ENCODE data around the gene RNU11. TPM values are rescaled to one million over a fixed set of nuclear protein-coding genes. Genes with fewer than 3 reads are reported as not detected.
A peak's percentile ranks its signal among the peaks of the same experiment; 100 is the strongest.

RNU11 gene
- total and polyA plus RNA-seq, 2 experiments from 2014 or later: not detected

DNA sequence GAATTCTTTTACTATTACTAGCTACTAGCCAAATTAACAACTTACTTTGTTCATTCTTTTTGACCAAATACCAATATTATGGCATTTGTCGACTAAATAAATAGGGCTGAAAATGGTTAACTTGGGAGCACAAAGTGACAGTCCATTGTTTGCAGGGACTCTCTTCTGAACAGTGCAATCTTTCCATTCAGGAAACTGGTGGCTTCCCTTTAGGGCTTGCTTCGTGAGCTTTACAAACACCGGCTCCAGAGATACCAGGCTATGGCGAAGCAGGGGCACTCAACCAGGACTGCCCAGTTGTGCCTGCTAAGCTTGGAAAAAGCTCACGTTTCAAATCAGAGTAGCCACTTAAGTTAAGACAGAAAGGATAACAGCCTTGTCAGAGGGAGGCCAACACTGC lies 44.0 kb upstream of the RNU11 start:
- Histone ChIP-seq H4K20me1 (ENCODE audit: insufficient read depth, poor library complexity, severe bottlenecking) (no peaks in the 10 kb centered on the region), H3K4me2 (no peak overlapping the region), H2AFZ (no peak overlapping the region), H3K27me3 (no peaks in the 10 kb centered on the region), H3K9me3 (ENCODE audit: low read depth) (no peaks in the 10 kb centered on the region), H3K9me2 (replicated peaks; ENCODE audit: insufficient read depth) (no peaks in the 10 kb centered on the region), H3K4me3 (no peak overlapping the region), H3K79me2 (no peaks in the 10 kb centered on the region), H3K27ac (no peak overlapping the region), H3K4me1 (ENCODE audit: insufficient read depth) (peaks cover 5% of the 10 kb centered on the region), H3K36me3 (replicated peaks; ENCODE audit: insufficient read depth, low read depth) (no peaks in the 10 kb centered on the region)
- TF ChIP-seq, protein P1, sequence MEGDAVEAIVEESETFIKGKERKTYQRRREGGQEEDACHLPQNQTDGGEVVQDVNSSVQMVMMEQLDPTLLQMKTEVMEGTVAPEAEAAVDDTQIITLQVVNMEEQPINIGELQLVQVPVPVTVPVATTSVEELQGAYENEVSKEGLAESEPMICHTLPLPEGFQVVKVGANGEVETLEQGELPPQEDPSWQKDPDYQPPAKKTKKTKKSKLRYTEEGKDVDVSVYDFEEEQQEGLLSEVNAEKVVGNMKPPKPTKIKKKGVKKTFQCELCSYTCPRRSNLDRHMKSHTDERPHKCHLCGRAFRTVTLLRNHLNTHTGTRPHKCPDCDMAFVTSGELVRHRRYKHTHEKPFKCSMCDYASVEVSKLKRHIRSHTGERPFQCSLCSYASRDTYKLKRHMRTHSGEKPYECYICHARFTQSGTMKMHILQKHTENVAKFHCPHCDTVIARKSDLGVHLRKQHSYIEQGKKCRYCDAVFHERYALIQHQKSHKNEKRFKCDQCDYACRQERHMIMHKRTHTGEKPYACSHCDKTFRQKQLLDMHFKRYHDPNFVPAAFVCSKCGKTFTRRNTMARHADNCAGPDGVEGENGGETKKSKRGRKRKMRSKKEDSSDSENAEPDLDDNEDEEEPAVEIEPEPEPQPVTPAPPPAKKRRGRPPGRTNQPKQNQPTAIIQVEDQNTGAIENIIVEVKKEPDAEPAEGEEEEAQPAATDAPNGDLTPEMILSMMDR (IDR thresholded peaks at IDR 0.05; ENCODE audit: poor library complexity): no peak
- TF ChIP-seq EZH2phosphoT487 (IDR thresholded peaks at IDR 0.05; ENCODE audit: low read depth, severe bottlenecking, unreplicated experiment) (no peak), EZH2 (IDR thresholded peaks at IDR 0.05; ENCODE audit: borderline replicate concordance) (no peak)
- DNase-seq (ENCODE audit: low spot score): no peak
- 85% methylated on average over 5 of the region's 5 CpGs for WGBS (ENCODE audit: low lambda C conversion rate, missing lambda C conversion rate)

DNA sequence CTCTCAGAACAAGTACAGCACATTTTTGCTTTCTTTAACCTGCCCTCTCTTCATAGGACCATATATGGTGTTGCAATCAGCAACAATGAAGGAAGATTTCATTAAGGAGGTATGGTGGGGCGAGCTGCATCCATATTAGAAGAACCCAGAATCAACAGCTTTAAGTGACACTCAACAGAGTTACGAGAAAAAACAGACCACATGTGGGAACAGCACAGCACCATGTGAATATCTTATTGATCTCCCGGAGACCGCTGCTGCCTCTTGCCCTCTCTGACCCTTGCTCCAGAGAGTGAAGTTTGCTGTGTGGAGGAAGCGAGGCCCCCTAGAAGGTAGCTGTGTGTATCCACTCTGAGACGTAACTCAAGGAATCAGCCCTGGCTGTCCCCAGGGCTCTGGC lies 43.4 kb upstream of the RNU11 start:
- Histone ChIP-seq H2AFZ (no peak overlapping the region), H3K79me2 (no peaks in the 10 kb centered on the region), H3K4me1 (ENCODE audit: insufficient read depth) (peaks cover 5% of the 10 kb centered on the region), H4K20me1 (ENCODE audit: insufficient read depth, poor library complexity, severe bottlenecking) (no peaks in the 10 kb centered on the region), H3K4me2 (no peak overlapping the region), H3K9me2 (replicated peaks; ENCODE audit: insufficient read depth) (no peaks in the 10 kb centered on the region), H3K36me3 (replicated peaks; ENCODE audit: insufficient read depth, low read depth) (no peaks in the 10 kb centered on the region), H3K27ac (no peak overlapping the region), H3K27me3 (no peaks in the 10 kb centered on the region), H3K9me3 (ENCODE audit: low read depth) (no peaks in the 10 kb centered on the region), H3K4me3 (no peak overlapping the region)
- WGBS (ENCODE audit: low lambda C conversion rate, missing lambda C conversion rate): 68% methylated on average over 6 of the region's 6 CpGs
- DNase-seq (ENCODE audit: low spot score): no peak
- no peak for TF ChIP-seq EZH2phosphoT487 (IDR thresholded peaks at IDR 0.05; ENCODE audit: low read depth, severe bottlenecking, unreplicated experiment)
- TF ChIP-seq EZH2 (IDR thresholded peaks at IDR 0.05; ENCODE audit: borderline replicate concordance): no peak
- TF ChIP-seq, protein P1 (IDR thresholded peaks at IDR 0.05; ENCODE audit: poor library complexity): no peak

DNA sequence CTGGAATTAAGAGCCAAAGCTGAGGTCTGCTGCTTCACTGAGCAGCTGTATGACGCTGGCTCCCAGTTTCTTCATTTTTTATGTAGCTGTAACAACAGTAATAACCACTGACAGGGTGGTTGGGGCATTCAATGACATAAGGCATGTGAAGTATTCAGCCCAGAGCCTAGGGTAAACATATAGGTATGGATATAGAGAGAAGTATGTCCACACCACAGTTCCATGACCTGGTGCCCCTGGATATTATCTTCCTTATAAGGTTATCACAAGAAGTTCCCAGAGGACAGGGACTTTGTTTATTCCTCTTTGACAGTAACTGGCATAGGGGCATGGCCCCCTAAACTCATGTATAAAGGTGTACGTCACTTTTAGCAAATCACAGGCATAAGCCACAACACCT lies 41.6 kb upstream of the RNU11 start:
- no peaks in the 10 kb centered on the region for H3K79me2 ChIP-seq
- no peaks in the 10 kb centered on the region for H3K4me1 ChIP-seq (ENCODE audit: insufficient read depth)
- no peaks in the 10 kb centered on the region for H3K9me2 ChIP-seq (replicated peaks; ENCODE audit: insufficient read depth)
- H2AFZ ChIP-seq: no peak overlapping the region
- H3K27me3 ChIP-seq: no peaks in the 10 kb centered on the region
- TF ChIP-seq EZH2 (IDR thresholded peaks at IDR 0.05; ENCODE audit: borderline replicate concordance) (no peak), EZH2phosphoT487 (IDR thresholded peaks at IDR 0.05; ENCODE audit: low read depth, severe bottlenecking, unreplicated experiment) (no peak)
- TF ChIP-seq, protein P1 (IDR thresholded peaks at IDR 0.05; ENCODE audit: poor library complexity): no peak
- 86% methylated on average over 2 of the region's 2 CpGs for WGBS (ENCODE audit: low lambda C conversion rate, missing lambda C conversion rate)
- DNase-seq (ENCODE audit: low spot score): no peak
- H3K4me2 ChIP-seq: no peak overlapping the region
- H3K4me3 ChIP-seq: no peak overlapping the region
- H3K27ac ChIP-seq: peak overlapping the region; percentile 31
- no peaks in the 10 kb centered on the region for H3K36me3 ChIP-seq (replicated peaks; ENCODE audit: insufficient read depth, low read depth)
- H3K9me3 ChIP-seq (ENCODE audit: low read depth): no peaks in the 10 kb centered on the region
- no peaks in the 10 kb centered on the region for H4K20me1 ChIP-seq (ENCODE audit: insufficient read depth, poor library complexity, severe bottlenecking)

DNA sequence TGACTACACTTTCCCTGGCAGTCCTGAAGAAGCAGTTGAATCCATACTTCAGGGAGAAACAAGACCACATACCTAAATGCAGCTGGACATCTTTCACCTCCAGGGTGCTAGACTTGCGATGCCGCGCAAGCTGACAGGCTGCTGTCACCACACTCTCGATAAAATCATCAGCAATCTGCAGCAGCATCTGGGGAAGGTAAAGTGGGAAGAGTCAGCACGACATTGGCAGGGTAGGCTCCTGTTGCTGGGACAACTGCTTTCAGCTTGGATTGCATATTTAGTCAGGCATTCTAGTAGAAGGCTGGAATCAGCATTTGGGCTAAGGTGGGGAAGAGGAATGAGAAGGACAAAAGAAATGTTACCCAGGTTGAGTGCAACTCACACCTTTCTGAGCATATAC lies 35.2 kb upstream of the RNU11 start:
- DNase-seq (ENCODE audit: low spot score): no peak
- no peaks in the 10 kb centered on the region for H3K27me3 ChIP-seq
- no peak overlapping the region for H3K27ac ChIP-seq
- no peaks in the 10 kb centered on the region for H3K9me2 ChIP-seq (replicated peaks; ENCODE audit: insufficient read depth)
- H3K4me1 ChIP-seq (ENCODE audit: insufficient read depth): no peaks in the 10 kb centered on the region
- H3K4me2 ChIP-seq: no peak overlapping the region
- no peak overlapping the region for H2AFZ ChIP-seq
- H4K20me1 ChIP-seq (ENCODE audit: insufficient read depth, poor library complexity, severe bottlenecking): no peaks in the 10 kb centered on the region
- no peaks in the 10 kb centered on the region for H3K36me3 ChIP-seq (replicated peaks; ENCODE audit: insufficient read depth, low read depth)
- H3K9me3 ChIP-seq (ENCODE audit: low read depth): no peaks in the 10 kb centered on the region
- TF ChIP-seq EZH2 (IDR thresholded peaks at IDR 0.05; ENCODE audit: borderline replicate concordance): no peak
- no peak for TF ChIP-seq EZH2phosphoT487 (IDR thresholded peaks at IDR 0.05; ENCODE audit: low read depth, severe bottlenecking, unreplicated experiment)
- TF ChIP-seq, protein P1 (IDR thresholded peaks at IDR 0.05; ENCODE audit: poor library complexity): no peak
- 98% methylated on average over 5 of the region's 5 CpGs for WGBS (ENCODE audit: low lambda C conversion rate, missing lambda C conversion rate)
- no peak overlapping the region for H3K4me3 ChIP-seq
- no peaks in the 10 kb centered on the region for H3K79me2 ChIP-seq
